ENCODE data around the gene KIAA1191.
"Not testable (repeated sequence)": the region's sequence is repeated elsewhere in the genome, so short reads cannot be mapped to it uniquely, and the experiment has no call there.

The KIAA1191 gene

GRCh38 chr5:176317534-176318374, 43.8 kb downstream of the KIAA1191 start:
- DNase-seq (ENCODE audit: low spot score): no peak

DNA sequence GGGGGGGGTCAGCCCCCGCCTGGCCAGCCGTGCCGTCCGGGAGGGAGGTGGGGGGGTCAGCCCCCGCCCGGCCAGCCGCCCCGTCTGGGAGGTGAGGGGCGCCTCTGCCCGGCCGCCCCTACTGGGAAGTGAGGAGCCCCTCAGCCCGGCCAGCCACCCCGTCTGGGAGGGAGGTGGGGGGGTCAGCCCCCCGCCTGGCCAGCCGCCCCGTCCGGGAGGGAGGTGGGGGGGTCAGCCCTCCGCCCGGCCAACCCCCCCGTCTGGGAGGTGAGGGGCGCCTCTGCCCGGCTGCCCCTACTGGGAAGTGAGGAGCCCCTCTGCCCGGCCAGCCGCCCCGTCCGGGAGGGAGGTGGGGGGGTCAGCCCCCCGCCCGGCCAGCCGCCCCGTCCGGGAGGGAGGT, 56.2 kb downstream of the KIAA1191 start:
- DNase-seq (ENCODE audit: low spot score): not testable (repeated sequence)
